ENCODE data around the gene WDR86.

WDR86 gene

DNA sequence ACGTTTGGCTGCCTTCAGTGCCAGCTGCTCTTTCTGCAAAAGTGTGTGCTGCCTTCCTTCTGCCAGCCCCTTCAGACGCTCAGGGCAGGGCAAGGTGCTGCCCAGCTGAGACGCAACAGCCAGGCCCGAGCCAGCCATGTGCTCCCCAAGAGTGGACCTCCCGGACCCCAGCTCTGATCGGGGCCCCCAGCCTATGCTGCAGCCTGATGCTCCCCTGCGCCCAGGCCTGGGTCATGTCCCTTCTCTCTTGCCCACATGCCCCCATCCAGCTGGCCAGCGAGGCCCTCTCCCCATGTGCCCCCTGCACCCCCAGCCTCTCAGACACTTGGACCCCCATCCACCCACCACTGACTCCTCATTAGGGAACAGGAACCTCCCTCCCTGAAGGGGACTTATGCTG, 17.8 kb downstream of the WDR86 start:
- FAIRE-seq (no peak), DNase-seq (ENCODE audit: insufficient read length, low spot score) (no peak)
- no peak for TF ChIP-seq POLR2A (IDR thresholded peaks at IDR 0.05; ENCODE audit: low read depth, low read length)

DNA sequence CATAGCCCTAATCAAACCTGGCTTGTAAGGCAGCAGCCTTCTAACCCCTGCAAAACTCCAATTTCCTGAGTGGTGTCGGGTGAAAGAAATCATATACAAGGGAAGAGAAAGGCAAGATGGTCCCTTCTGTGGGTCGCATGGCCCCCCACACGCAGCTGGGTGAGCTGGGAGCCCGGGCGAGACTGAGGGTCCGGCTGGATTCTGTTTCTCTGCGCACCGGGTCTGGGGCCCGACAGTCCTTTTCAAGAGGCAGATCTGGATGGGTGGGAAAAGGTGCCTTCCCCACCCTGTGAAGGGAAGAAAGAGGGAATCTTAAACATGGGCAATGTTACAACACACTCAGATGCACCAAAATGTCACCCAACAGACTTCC, 18.5 kb downstream of the WDR86 start:
- no peak for TF ChIP-seq POLR2A (IDR thresholded peaks at IDR 0.05; ENCODE audit: low read depth, low read length)
- DNase-seq (ENCODE audit: insufficient read length, low spot score) (no peak), FAIRE-seq (no peak)

DNA sequence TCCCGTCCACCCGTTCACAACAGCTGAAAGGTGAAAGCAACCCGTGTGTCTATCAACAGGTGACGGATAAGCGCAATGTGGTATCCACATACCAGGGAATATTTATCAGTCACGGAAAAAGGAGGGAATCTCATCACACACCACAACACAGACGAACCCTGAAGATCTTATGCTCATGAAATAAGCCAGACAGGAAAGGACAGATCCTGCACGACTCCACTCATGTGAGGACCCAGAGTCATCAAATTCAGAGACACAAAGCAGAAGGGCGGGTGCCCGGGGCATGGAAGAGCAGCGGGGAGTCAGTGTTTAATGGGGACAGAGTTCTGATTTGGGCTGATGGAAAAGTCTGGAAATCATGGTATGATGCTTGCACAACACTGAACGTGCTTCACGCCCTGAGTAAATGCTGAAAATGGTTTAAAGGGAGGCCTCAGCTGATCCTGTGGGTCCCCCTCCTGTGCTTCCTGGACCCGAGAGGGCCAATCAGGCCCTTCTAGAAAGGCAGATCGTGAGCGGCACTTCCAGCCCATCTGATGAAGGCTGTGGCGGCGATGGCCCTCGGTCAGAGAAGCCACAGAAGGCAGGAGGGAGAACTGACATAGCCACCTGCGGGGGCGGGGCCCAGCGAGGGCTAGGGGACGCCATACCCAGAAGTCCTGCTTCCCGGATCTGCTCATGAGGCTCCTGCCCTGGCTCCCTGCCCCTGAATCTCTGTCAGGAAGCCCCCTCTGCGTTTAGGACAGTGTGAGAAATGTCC, 19.1 kb downstream of the WDR86 start:
- TF ChIP-seq POLR2A (IDR thresholded peaks at IDR 0.05; ENCODE audit: low read depth, low read length): no peak
- DNase-seq (ENCODE audit: insufficient read length, low spot score): no peak
- FAIRE-seq: no peak

DNA sequence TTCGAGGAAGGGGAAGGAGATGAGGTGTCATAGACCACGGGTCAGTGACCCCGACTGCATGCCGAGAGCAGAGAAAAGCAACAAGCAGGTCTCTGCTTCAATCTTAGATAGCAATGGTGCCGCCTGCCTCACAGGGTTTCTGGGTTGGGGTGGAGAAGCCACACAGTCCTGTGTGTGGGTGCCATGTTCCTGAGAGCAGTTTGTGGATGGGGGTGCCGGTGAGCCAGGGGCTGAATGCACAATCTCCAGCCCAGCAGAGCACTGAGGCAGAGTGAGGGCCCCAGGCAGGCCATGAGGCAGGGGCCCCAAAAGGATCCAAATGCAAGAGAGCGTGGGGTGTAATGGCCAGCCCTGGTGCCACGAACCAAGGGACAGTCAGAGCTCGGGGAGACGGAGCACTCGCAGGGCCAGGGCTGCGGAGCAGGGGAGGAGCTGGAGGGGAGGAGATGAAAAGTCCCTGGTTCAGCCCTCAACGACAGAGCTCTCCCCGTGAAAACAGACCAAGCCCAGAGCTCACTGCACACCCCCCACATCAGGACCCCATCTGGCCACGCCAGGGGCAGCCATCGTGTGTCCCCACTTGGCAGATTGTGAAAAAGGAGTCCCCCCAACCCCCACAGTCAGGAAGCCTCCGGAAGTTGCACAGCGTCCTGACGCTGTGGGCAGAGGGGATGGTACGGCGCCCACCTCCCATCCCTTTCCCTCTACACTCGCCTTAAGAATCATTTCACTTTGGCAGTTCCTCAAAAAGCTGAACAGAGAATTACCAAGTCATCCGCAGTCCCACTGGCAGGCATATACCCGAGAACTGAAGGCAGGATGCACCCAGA, 19.9 kb downstream of the WDR86 start:
- FAIRE-seq (no peak), DNase-seq (ENCODE audit: insufficient read length, low spot score) (no peak)
- TF ChIP-seq POLR2A (IDR thresholded peaks at IDR 0.05; ENCODE audit: low read depth, low read length): no peak

DNA sequence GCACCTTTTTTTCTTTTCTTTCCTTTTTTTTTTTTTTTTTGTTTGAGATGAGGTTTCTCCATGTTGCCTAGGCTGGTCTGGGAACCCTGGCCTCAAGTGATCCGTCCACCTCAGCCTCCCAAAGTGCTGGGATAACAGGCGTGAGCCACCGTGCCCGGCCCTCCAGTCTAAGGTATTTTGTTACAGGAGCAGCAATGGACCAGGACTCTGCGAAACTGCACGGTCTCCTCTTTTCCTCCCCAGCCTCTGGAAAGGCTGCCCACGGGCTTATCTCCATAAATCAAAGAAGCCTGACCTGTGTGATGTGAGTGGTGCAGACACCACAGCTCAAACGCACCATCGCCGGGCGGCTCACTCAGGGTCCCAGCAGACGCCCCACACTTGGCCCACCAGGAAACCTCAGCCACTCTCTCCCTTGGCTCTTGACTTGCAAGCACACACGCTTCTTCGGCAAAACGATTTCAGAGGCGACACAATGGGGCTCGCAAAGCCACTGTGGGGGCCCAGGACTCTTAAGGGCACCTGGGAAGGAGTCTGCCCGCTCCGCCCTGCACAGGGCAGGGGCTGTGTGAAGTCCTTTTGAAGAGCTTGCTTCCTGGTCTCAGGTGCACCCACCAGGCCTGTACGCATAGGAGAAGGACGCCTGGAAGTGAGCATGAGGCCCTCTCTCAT, 20.6 kb downstream of the WDR86 start:
- FAIRE-seq (no peak), DNase-seq (ENCODE audit: insufficient read length, low spot score) (no peak)
- no peak for TF ChIP-seq POLR2A (IDR thresholded peaks at IDR 0.05; ENCODE audit: low read depth, low read length)

DNA sequence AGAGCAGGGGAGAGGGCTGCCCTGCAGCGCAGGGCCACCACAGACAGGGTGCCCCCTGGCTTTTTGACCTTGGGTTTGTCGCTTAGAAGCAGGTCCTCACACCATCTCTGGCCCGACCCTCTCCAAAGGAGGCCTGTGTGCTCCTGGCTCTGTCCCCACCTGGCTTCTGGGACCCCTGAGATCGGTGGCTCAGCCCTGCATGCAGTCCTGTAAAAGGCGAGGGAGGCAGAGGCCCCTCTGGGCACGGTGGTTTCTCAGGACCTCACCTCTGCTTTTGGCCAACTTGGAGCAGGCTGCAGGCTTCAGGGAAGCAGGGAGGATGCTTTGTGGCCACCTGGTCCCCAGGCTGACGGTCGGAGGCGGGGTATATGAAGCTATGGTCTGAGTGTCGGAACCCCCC, 21.4 kb downstream of the WDR86 start:
- no peak for TF ChIP-seq POLR2A (IDR thresholded peaks at IDR 0.05; ENCODE audit: low read depth, low read length)
- FAIRE-seq (no peak), DNase-seq (ENCODE audit: insufficient read length, low spot score) (no peak)

DNA sequence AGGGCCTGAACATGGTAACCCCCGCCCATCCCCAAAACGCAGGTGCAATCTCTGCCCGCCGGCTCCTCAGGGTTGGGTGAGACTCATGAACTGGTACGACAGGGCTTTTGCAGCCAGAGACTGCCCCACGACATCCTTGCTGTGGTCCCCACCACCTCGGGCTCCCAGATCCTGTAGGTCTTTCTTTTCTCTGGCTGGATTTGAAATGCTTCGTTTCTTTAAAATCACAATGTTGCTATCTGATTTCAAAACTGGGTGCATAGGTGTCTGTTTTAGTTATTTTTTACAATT, 21.9 kb downstream of the WDR86 start:
- FAIRE-seq: no peak
- TF ChIP-seq POLR2A (IDR thresholded peaks at IDR 0.05; ENCODE audit: low read depth, low read length): no peak
- no peak for DNase-seq (ENCODE audit: insufficient read length, low spot score)

DNA sequence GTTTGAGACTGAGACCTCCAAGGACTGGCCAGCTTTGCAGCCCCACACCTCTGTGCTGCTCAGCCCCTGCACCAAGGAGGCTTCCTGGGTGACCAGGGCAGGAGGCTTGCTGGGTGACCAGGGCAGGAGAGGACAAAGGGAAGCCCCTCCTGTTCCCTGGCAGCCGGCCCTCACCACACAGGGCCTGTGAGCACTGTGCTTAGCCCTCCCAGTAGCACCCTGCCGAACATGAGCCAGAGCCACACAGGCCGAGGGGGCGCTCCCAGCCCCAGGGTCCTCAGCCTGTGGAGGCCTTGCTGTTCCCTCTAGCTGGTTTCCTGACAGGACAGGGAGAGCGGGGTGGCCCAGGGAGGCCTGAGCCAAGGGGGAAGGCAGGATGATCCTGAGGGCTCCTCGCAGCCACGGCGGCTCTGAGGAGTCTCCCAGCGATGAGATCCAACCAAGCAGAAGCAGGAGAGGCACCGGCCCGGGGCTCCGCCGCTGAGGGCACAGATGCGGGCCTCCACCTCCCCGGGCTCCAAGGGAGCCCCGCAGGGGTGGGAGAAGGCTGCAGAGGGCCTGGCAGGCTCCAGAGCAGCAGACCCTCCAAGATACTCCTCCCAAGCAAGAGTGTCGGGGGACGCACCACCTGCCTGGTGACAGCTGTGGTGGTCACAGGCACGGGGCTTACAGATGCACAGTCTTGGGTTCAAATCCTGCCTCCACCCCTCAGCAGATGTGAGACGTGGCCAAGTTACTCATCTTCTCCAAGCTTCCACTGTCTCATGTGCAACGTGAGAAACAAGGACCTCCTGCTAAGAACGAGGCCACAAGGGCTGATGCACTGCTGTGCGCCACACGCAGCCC, 22.5 kb downstream of the WDR86 start:
- no peak for TF ChIP-seq POLR2A (IDR thresholded peaks at IDR 0.05; ENCODE audit: low read depth, low read length)
- FAIRE-seq: no peak
- no peak for DNase-seq (ENCODE audit: insufficient read length, low spot score)

DNA sequence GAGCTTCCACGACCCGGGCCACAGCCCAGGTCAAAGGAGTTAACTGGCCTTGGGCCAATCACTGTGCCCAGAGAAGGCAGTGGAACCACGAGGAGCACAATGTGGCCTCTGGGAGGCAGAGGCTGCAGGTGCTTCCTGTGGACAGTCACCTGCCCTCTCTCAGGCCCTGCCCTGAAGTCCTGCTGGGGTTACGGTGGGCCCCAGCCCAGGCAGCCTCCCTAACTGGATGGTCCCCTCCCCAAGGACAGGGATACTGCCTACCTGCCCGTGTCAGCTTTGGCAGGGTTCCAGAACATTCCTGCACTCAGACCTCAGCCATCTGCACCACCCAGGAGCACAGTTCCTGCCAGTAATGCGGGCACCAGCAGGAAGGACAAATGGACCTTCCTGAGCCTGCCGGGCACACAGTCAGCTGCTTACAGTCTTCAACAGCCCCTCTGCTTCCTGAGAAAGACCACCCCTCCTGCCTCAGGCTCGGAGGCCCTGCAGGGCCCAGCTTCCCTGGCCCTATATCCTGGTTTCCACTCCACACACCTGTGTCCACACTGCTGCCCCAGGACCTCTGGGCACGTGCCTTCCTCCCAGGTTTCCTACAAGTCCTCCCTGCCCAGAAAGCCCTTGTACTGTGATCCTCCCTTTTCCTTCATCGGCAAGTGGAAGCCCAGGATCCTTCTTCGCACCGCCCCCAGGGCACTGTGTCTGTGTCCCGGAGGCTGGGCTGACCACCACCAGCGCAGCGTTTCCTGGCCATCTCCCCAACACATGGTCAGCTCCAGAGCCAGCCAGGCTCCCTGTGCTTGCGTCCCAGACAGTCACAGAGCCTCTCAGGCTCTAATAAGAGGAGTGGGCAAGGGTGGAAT, 23.3 kb downstream of the WDR86 start:
- DNase-seq (ENCODE audit: insufficient read length, low spot score) (no peak), FAIRE-seq (no peak)
- TF ChIP-seq POLR2A (IDR thresholded peaks at IDR 0.05; ENCODE audit: low read depth, low read length): no peak

DNA sequence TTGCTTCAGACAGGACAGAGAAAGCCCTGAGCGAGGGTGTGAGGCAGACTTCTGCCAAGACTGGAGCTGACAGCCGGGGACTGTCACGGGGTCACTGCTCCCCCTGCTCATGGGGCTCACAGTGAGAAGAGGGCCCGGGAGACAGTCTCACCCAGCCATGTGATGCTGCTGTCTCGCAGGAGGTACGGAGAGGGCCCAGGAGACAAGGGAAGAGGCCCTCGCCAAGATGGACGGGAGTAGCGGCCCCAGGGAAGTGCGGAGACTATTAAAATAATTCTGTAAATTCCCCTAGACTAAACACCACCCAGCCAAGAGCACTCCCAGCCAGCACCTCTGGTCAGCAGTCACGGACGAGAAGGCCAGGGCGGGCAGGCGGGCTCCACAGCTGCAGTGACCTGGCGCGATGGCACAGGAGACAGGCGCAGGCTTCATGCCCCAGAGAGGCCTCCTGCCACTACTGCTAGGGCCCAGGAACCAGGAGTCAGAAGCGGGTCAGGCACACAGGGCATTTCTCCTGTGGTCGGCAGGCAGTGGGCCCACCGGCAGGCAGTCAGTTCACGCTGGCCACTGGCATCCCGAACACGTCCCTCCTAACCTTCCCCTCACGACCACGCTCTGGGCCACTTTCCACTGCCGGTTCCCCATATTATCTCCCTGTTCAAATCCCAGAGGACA, 24.1 kb downstream of the WDR86 start:
- FAIRE-seq: no peak
- no peak for TF ChIP-seq POLR2A (IDR thresholded peaks at IDR 0.05; ENCODE audit: low read depth, low read length)
- DNase-seq (ENCODE audit: insufficient read length, low spot score): no peak

DNA sequence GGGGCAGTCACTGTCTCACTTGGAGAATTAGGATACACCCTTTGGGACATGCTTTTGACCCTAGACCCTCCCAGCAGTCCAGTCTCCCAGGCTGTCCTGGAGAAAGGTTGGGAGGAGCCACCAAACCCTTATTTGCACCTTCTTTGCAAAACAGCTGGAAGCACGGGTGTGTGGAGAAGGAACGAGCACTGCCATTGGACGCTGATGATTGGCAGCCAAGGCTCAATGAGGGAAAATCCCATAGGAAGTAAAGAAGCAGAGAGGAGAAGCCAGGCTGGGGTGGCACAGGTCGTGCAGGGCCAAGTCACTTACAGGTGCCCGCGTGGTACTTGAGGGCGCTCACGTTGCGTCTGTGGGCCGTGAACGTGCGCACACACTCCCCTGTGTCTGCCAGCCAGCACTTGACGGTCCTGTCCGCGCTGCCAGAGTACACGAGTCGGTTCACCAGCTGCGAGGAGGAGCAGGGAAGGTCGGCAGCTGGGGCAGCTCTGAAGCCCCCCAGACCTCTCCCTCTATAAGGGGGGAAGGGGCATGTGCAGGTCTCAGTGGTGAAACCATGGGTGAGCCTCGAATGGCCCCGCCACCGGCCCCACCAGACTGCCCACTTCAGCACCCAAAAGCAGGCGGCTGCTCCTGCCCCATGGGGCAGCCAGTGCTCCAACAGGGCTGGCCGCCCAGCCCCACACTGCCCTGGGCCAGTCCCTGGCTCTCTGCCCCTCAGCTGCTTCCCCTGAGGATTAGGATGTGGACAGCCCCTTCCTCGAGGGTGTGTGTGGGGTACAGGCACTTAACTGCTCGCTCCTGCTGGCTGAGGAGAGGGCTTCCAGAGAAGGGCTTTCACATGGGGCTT, 24.8 kb downstream of the WDR86 start:
- DNase-seq (ENCODE audit: insufficient read length, low spot score) (no peak), FAIRE-seq (no peak)
- no peak for TF ChIP-seq POLR2A (IDR thresholded peaks at IDR 0.05; ENCODE audit: low read depth, low read length)

DNA sequence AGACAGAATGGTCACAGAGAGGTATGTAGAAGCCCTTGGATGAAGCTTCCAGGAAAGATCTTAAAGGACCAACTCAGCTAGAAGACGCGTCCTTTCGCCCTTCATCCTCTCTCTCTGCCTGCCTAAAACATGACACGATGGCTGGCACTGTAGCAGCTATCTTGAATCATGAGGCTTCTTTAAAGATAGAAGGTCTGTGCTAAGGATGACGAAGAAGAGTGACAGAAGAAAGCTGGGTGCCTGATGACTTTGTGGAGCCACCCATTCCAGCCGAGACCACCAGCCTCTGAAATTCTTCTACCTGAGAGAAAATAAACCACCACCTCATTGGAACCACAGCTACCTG, 25.5 kb downstream of the WDR86 start:
- no peak for DNase-seq (ENCODE audit: insufficient read length, low spot score)
- no peak for FAIRE-seq
- TF ChIP-seq POLR2A (IDR thresholded peaks at IDR 0.05; ENCODE audit: low read depth, low read length): no peak

Measured in H54 (cell line).